Activated CD8-positive, alpha-beta memory T cell treated with anti-CD3 and anti-CD28 coated beads for 4 hours (primary cell): ENCODE data around the gene UBE2E2.
"Not testable (repeated sequence)": the region's sequence is repeated elsewhere in the genome, so short reads cannot be mapped to it uniquely, and the experiment has no call there.

ENCODE experiments used
- DNase-seq, 2 donors: peaks; one replicate each; pipeline ENCODE4 v3.0.0-alpha.2; 2020; ENCODE audit warnings: low read depth in 2 of 2

The UBE2E2 gene

DNA sequence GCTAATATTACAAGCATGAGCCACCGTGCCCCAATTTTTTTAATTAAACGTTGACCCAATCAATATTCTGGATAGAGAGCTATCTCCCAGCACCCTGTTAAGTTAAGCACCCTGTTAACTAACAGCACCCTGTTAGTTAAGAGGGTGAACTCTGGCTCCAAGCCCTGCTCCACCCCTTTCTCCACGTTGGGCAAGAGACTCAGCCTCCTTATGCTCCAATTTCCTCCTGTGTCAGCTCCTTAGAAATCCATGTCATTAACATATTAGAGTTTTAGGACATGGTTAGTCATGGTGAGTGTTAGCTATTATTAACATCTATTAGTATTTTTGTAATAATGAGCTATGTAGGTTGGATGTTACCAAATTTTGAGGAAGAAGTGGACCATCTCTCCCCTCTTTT lies 385.4 kb downstream of the UBE2E2 start:
- DNase-seq = no peak

DNA sequence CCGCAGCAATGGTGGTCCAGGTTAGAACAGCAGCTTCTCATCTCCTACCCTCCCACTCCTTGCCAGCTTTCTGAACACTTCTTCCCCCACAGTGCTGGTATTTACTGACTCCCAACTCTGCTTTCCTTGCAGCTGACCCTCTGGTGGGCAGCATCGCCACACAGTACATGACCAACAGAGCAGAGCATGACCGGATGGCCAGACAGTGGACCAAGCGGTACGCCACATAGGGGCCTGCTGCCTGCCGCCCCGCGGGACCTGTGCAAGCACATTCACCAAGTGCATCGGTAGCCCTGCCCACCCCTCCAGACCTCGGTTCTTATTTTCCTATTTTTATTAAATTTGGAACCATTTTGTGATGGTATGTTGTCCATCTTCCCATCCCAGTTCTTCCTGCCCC lies 386.5 kb downstream of the UBE2E2 start:
- no peak for DNase-seq

DNA sequence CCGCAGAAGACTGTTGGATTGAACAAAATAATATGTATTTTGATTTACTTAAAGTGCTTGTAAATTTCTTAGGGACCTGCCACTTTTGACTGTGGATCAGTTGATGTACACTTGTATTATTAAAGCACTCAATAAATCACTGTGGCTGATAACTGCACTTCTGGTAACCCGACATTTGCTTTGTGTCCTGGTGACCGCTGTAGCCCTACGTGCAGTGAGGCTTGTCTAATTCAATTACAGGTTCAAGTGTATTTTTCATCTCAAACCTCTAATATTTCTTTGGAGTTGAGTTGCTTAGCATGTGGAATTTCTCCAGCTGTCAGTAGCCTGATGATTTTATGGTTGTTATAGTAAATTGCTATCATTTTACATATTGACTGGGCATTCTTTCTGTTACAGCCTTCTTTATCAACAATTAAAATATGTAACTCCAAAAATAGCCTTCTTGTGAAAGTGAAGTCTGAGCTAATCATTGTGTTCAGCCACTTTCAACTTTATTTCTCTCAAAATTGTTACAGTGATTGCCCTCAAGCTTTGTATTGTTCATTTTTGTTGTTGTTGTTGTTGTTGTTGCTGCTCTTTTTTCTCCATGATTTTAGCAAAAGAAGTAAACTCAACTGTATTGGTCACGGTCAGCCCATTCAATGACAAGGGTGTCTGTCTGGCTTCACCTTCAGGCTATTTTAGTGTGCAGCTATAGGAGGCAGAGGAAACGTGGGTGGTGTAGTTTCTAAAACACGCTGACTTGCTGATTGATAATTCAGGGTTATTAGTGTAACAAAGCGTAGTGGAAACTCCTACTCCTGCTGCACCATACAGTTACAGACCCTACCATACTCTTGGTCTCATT lies 387.5 kb downstream of the UBE2E2 start:
- no peak for DNase-seq

DNA sequence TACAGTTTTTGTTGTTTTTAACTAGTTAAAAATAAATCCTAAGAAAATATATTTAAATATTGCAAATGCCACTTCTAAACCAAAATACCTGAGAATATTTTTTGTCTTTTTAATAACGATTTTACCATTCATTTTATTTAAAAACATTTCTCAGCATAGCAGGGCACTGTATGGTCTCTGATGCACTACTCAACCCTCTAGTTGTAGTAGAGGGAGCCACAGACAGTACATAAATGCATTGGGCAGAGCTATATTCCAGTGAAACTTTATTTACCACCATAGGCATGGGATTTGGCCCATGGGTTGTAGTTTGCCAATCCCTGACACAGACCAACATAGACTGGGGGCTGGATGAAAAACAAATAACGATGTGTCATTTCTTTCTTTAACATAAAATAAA lies 388.2 kb downstream of the UBE2E2 start:
- no peak for DNase-seq

- DNase-seq = no peak
Measured at GRCh38 chr3:23592961-23593931, 390.1 kb downstream of the UBE2E2 start.

DNA sequence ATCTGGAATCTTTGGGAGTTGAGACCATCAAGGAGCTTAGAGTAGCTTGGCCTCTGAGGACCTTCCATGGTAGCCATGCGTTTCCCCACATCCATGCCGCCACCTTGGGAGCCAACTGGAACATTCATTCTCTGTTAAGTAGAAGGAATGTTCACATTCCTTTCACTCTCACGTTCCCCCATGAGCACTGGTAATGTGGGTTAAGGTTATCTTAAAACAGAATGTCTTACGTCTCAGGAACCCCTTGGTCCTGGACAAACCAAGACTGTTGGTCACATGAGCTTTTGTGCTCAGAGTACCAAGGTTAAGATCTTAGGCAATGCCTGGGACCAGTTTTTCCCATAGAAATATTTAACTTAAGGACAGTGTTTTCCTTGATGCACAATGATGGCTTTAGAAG lies 390.9 kb downstream of the UBE2E2 start:
- no peak for DNase-seq

GRCh38 chr3:23594894-23595670 lies 392.0 kb downstream of the UBE2E2 start:
- DNase-seq = no peak

GRCh38 chr3:23595851-23596250 lies 392.7 kb downstream of the UBE2E2 start:
- DNase-seq = no peak

- no peak for DNase-seq
Measured at GRCh38 chr3:23600167-23600871, 397.2 kb downstream of the UBE2E2 start.

GRCh38 chr3:23601091-23601822 lies 398.1 kb downstream of the UBE2E2 start:
- DNase-seq = no peak

DNA sequence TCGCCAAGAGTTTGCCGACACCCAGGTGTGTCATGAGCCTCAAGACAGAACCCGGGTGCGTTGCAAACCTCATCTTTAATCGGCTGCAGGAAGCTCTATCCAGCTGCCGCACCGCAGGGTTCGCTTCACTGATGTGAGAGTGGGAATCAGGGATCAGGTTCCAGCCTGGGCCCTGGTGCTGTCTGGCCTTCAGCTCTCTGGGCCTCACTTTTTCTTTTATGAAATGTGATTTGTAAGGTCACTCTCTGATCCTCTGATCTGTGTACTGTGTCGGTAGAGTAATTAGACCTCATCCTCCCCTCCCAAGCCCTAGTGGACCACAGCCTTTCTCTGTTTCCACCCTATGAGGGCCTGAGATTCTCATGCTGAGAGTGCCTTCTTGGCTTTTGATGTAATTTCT lies 399.8 kb downstream of the UBE2E2 start:
- no peak for DNase-seq

DNA sequence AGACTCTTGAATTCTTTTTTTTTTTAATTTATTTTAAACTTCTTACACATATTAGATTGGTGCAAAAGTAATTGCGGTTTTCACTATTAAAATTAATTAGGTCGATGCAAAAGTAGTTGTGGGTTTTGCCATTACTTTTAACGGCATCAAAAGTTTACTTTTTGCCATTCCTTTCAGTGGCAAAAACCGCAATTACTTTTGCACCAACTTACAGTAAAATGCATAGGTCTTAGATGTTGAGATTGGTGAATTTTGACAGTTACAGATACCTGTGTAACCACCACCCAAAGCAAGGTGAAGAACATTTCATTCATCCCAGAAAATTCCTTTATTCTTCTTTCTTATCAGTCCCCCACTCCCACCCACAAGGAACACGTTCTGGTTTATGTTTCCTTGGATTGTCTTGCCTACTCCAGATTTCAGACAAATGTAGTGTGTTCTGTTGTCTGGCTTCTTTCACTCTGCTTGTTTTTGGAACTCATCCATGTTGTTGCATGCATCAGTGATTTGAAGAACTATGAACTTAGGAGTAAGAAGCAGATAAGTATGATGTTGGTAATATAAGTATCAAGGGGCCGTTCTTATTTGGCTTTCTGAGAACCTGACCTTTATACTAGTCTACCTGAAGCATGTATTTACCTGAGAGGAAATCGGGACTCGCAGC lies 404.2 kb downstream of the UBE2E2 start:
- DNase-seq = no peak

DNA sequence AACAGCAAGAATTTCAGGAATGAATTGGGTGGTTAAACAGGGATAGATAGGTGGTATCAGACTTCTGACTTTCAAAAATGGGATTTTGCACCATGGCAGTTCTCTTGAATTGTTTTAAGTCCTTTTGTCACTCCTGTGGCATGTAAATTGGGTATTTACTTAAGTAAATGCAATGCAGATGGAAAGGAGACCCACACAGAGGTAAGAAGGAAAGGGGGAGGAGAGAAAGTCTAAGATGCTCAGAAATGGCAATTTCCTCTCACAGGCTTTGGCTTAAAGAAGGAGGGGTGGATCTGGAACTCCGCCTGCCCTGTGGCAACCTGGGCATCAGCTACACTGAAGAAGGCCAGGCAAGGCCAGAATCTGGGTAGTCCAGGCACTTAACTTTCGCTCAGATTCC lies 405.5 kb downstream of the UBE2E2 start:
- DNase-seq = no peak

GRCh38 chr3:23611737-23612295 lies 408.7 kb downstream of the UBE2E2 start:
- DNase-seq = no peak

- no peak for DNase-seq
Measured at GRCh38 chr3:23612296-23612891, 409.3 kb downstream of the UBE2E2 start.

- DNase-seq = no peak
Measured at GRCh38 chr3:23615068-23615467, 411.9 kb downstream of the UBE2E2 start.

- not testable (repeated sequence) for DNase-seq
Measured at GRCh38 chr3:23618475-23618874, 415.3 kb downstream of the UBE2E2 start.

- no peak for DNase-seq
Measured at GRCh38 chr3:23619705-23620637, 416.8 kb downstream of the UBE2E2 start.
